Spleen (tissue), 11 donors: ENCODE measurements around the gene SLC17A5. TPM values are rescaled to one million over a fixed set of nuclear protein-coding genes. Genes with fewer than 3 reads are reported as not detected.
"Not testable (repeated sequence)": the region's sequence is repeated elsewhere in the genome, so short reads cannot be mapped to it uniquely, and the experiment has no call there.

Experiments used
- DNase-seq: peaks from one replicate; pipeline ENCODE4 v3.0.0-alpha.2; 2020
- H3K27ac ChIP-seq, 8 donors: fragments of 200-600 bp; sonication (generic) in 7 of 8; 1 replicate in 4 of 8; 2 replicates in 4 of 8; pipeline versions ENCODE4 v1.5.0 to v1.8.0; 2016 to 2021; ENCODE audit warnings: inconsistent platforms in 4 of 8, mild to moderate bottlenecking in 4 of 8, moderate library complexity in 1 of 8
- H3K27me3 ChIP-seq, 7 donors: fragments of 200-600 bp; sonication (generic) in 6 of 7; replicated peaks in 1 of 7; 1 replicate in 4 of 7; 2 replicates in 3 of 7; pipeline versions ENCODE4 v1.5.0 to v1.8.0; 2016 to 2021; ENCODE audit warnings: inconsistent platforms in 3 of 7, mild to moderate bottlenecking in 1 of 7
- H3K36me3 ChIP-seq, 6 donors: fragments of 200-600 bp; sonication (generic) in 5 of 6; 1 replicate in 4 of 6; 2 replicates in 2 of 6; pipeline versions ENCODE4 v1.5.0 to v1.8.0; 2016 to 2021; ENCODE audit warnings: inconsistent platforms in 2 of 6
- H3K4me1 ChIP-seq, 6 donors: fragments of 200-600 bp; sonication (generic) in 5 of 6; 1 replicate in 3 of 6; 2 replicates in 3 of 6; pipeline versions ENCODE4 v1.5.0 to v1.8.0; 2016 to 2021; ENCODE audit warnings: inconsistent platforms in 3 of 6
- H3K4me3 ChIP-seq, 8 donors: fragments of 200-600 bp; sonication (generic) in 7 of 8; 1 replicate in 4 of 8; 2 replicates in 4 of 8; pipeline versions ENCODE4 v1.5.0 to v1.8.0; 2016 to 2021; ENCODE audit warnings: inconsistent platforms in 4 of 8, mild to moderate bottlenecking in 4 of 8, moderate library complexity in 2 of 8
- H3K9me3 ChIP-seq, 8 donors: fragments of 200-600 bp; sonication (generic) in 7 of 8; 1 replicate in 4 of 8; 2 replicates in 4 of 8; pipeline versions ENCODE4 v1.5.0 to v1.8.0; 2016 to 2021; ENCODE audit warnings: inconsistent platforms in 4 of 8
- POLR2A ChIP-seq, 3 donors: fragments of 450-650 bp; IDR thresholded peaks; one replicate each; pipeline ENCODE4 v1.5.1; 2017; ENCODE audit warnings: antibody characterized with exemption in 3 of 3, mild to moderate bottlenecking in 1 of 3
- POLR2AphosphoS5 ChIP-seq, 3 donors: sonication (generic); formaldehyde crosslinking; IDR thresholded peaks; one replicate each; pipeline ENCODE4 v1.5.1; 2017; ENCODE audit warnings: antibody characterized with exemption in 3 of 3
- whole genome bisulfite sequencing, 5 donors: extraction: QIAGEN DNeasy Blood & Tissue Kit in 3 of 5; methylation state at CpG; one replicate each; pipeline versions ENCODE4 v1.1.5 to v1.1.7; 2013 to 2018; 5-methylcytosine and 5-hydroxymethylcytosine counted together
- intact Hi-C: fragments of 100-400 bp; cut with DNase I; formaldehyde crosslinking; loops from one replicate; pipeline ENCODE4 v1.15.0; 2023; ENCODE audit warnings: low total_unique reads
- polyA plus RNA-seq, 3 donors: library from polyadenylated mRNA; stranded (reverse); fragments of 200-250 nt; gene quantifications; one replicate each; pipeline ENCODE4 v1.2.1, GENCODE V29; 2013
- total RNA-seq, 7 donors: library from RNA; depleted of rRNA in 3 of 7; stranded (reverse); fragments of >200 nt in 3 of 7; fragmentation: NEBNext Ultra II Directional in 4 of 7; extraction: Animal tissue kit (Norgen Biotek cat#: 25700) in 4 of 7; gene quantifications; one replicate each; pipeline versions ENCODE4 v1.1.0 to v1.2.1, GENCODE V29; 2016 to 2021
- TF ChIP-seq, protein P1 (sequence below), 11 experiments: fragments of 200-600 bp in 7 of 11; fragments of 450-650 bp in 4 of 11; sonication (generic) in 4 of 11; IDR thresholded peaks in 8 of 11; conservative IDR thresholded peaks in 3 of 11; 1 replicate in 7 of 11; 2 replicates in 4 of 11; pipeline versions ENCODE4 v1.4.0 to v1.8.0; 2016 to 2021; ENCODE audit warnings: antibody characterized with exemption in 11 of 11, inconsistent platforms in 4 of 11, mild to moderate bottlenecking in 1 of 11
- donor health status: healthy with polysubstance abuse.
- donor health status: DM: no; HTN: no; CAD: no; lungs with moderate emphysema.
- donor health status: DM: no; HTN: no; CAD: no.
- donor health status: Bipolar disorder and iron deficiency.
- donor health status: healthy.
- donor health status: DM: no; HTN: no; CAD: no.
- donor health status: DM: yes; HTN: yes; CAD: no.

Gene SLC17A5
- total and polyA plus RNA-seq, 10 donors, result 1.1 to 22.8 (median 11.9) TPM

GRCh38 chr6:73564578-73565345 is 89.0 kb downstream of the SLC17A5 start:
- Histone ChIP-seq H3K9me3 (no peaks in the 10 kb centered on the region), H3K27me3 (no peaks in the 10 kb centered on the region), H3K27ac (no peak overlapping the region), H3K36me3 (no peaks in the 10 kb centered on the region), H3K4me3 (no peak overlapping the region), H3K4me1 (peaks cover 0 to 14% (median 0%) of the 10 kb centered on the region in 6 donors)
- 91 to 97% (median 92%) methylated on average over 17 of the region's 17 CpGs for WGBS, 5 donors
- intact Hi-C loops, result no loop called here
- no peak for DNase-seq
- TF ChIP-seq POLR2A (IDR thresholded peaks at IDR 0.05), result no peak
- no peak for TF ChIP-seq POLR2AphosphoS5 (IDR thresholded peaks at IDR 0.05)
- TF ChIP-seq, protein P1, sequence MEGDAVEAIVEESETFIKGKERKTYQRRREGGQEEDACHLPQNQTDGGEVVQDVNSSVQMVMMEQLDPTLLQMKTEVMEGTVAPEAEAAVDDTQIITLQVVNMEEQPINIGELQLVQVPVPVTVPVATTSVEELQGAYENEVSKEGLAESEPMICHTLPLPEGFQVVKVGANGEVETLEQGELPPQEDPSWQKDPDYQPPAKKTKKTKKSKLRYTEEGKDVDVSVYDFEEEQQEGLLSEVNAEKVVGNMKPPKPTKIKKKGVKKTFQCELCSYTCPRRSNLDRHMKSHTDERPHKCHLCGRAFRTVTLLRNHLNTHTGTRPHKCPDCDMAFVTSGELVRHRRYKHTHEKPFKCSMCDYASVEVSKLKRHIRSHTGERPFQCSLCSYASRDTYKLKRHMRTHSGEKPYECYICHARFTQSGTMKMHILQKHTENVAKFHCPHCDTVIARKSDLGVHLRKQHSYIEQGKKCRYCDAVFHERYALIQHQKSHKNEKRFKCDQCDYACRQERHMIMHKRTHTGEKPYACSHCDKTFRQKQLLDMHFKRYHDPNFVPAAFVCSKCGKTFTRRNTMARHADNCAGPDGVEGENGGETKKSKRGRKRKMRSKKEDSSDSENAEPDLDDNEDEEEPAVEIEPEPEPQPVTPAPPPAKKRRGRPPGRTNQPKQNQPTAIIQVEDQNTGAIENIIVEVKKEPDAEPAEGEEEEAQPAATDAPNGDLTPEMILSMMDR (IDR thresholded peaks at IDR 0.05 in 8 of 11, conservative IDR thresholded peaks at IDR 0.05 in 3 of 11), result no peak

DNA sequence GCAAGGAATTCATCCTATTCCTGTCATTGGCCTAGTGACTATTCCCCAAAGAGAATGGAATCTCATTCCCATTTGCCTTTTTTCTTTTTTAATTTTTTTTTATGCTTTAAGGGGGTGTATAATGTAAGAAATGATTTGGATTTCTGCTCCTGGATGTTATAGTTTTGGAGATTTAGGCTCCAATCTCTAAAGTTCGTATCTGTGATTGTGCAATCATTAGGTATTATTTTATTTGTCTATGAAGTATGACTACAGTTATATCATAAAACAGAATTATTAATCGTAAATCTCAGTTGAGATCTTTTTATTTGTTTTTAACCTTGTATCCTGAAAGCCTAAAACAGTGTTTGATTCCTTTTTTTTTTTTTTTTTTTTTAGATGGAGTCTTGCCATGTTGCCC is 91.2 kb downstream of the SLC17A5 start:
- no peak overlapping the region for H3K27ac ChIP-seq
- DNase-seq, result no peak
- TF ChIP-seq, protein P1 (IDR thresholded peaks at IDR 0.05 in 8 of 11, conservative IDR thresholded peaks at IDR 0.05 in 3 of 11), result no peak
- H3K4me3 ChIP-seq, result no peak overlapping the region
- H3K9me3 ChIP-seq, result no peaks in the 10 kb centered on the region
- peaks cover 0 to 13% (median under 1%) of the 10 kb centered on the region in 6 donors for H3K4me1 ChIP-seq
- intact Hi-C loops, result no loop called here
- WGBS, 5 donors, result 88 to 93% (median 90%) methylated on average over 2 of the region's 2 CpGs
- H3K36me3 ChIP-seq, result no peaks in the 10 kb centered on the region
- H3K27me3 ChIP-seq, result no peaks in the 10 kb centered on the region

DNA sequence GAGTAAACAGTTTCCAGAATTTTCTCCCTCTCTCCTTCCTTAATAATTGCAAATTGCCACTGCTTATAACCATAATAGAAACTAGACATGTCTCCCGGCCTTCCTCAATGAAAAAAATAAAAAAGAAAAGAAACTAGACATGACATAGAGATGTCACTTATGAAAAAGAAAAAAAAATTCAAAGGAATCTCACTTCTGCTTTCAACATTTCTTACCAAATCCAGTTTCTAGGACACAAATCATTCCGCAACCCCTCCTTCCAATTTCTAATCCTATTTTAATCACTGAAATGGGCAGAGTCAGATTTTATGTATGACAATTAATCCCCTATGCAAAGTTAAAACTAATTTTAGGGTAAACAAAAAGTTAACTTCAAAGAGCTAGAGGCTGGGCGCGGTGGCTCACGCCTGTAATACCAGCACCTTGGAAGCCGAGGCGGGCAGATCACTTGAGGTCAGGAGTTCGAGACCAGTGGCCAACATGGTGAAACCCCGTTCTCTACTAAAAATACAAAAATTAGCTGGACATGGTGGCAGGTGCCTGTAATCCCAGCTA is 92.9 kb downstream of the SLC17A5 start:
- peaks cover 0 to 9% (median 2%) of the 10 kb centered on the region in 6 donors for H3K4me1 ChIP-seq
- H3K27me3 ChIP-seq, result no peaks in the 10 kb centered on the region
- no peaks in the 10 kb centered on the region for H3K9me3 ChIP-seq
- no peak overlapping the region for H3K4me3 ChIP-seq
- H3K36me3 ChIP-seq, result no peaks in the 10 kb centered on the region
- no peak overlapping the region for H3K27ac ChIP-seq
- 62 to 85% (median 84%) methylated on average over 9 of the region's 9 CpGs for WGBS, 5 donors
- TF ChIP-seq POLR2AphosphoS5 (IDR thresholded peaks at IDR 0.05), result no peak
- TF ChIP-seq POLR2A (IDR thresholded peaks at IDR 0.05), result no peak
- TF ChIP-seq, protein P1 (IDR thresholded peaks at IDR 0.05 in 8 of 11, conservative IDR thresholded peaks at IDR 0.05 in 3 of 11), result no peak
- no peak for DNase-seq
- intact Hi-C loops, result no loop called here

DNA sequence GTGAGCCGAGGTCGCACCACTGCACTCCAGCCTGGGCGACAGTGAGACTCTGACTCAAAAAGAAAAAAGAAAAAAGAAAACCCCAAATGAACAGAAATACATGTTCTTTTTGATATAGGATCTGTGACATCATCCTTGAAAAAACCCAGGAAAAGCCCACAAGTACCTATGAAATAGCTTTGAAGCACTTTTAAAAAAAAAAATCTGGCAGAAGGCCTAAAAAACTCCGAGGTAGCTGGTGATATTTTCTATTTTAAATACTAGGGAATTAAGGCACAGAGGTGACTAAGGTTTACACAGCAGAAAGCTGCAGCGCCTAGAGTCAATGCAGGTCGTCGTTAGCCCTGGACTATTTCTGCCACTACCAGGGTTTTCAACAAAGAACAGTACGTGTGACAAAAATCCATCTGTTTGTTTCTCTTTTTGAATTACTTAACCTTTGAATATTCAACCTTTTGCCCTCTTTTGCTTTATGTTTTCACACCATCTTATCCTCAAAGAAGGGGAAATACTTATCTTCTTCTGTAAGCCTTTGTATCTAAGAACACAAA is 93.5 kb downstream of the SLC17A5 start:
- H3K4me1 ChIP-seq, result peaks cover 0 to 9% (median 2%) of the 10 kb centered on the region in 6 donors
- H3K4me3 ChIP-seq, result no peak overlapping the region
- no peak overlapping the region for H3K27ac ChIP-seq
- intact Hi-C loops, result no loop called here
- TF ChIP-seq POLR2AphosphoS5 (IDR thresholded peaks at IDR 0.05) (no peak), POLR2A (IDR thresholded peaks at IDR 0.05) (no peak)
- TF ChIP-seq, protein P1 (IDR thresholded peaks at IDR 0.05 in 8 of 11, conservative IDR thresholded peaks at IDR 0.05 in 3 of 11), result no peak
- WGBS, 5 donors, result 72 to 79% (median 72%) methylated on average over 8 of the region's 8 CpGs
- H3K9me3 ChIP-seq, result no peaks in the 10 kb centered on the region
- H3K27me3 ChIP-seq, result no peaks in the 10 kb centered on the region
- DNase-seq, result no peak
- H3K36me3 ChIP-seq, result no peaks in the 10 kb centered on the region

GRCh38 chr6:73559399-73559794 is 94.4 kb downstream of the SLC17A5 start:
- intact Hi-C loops, H3K4me3 ChIP-seq, H3K27ac ChIP-seq, H3K27me3 ChIP-seq, H3K4me1 ChIP-seq, DNase-seq, H3K36me3 ChIP-seq, H3K9me3 ChIP-seq: not testable (repeated sequence)
- WGBS, 5 donors, result 95 to 96% (median 96%) methylated on average over 12 of the region's 12 CpGs
